ENCODE results near the gene BRINP3.

- no peak for TF ChIP-seq POLR2A (IDR thresholded peaks at IDR 0.05; ENCODE audit: low read length)
- no peak for TF ChIP-seq GATA1 (IDR thresholded peaks at IDR 0.05; ENCODE audit: low read depth, low read length)
Measured at GRCh38 chr1:190320952-190321351, 156.7 kb downstream of the BRINP3 start.

All from erythroblast (primary cell).